Measurements from ENCODE around the gene PRR12. TPM values are rescaled to one million over a fixed set of nuclear protein-coding genes. Genes with fewer than 3 reads are reported as not detected.

PRR12 gene
- total and polyA plus RNA-seq, 5 experiments from 2014 or later: 0.24 to 62.1 (median 0.69) TPM

DNA sequence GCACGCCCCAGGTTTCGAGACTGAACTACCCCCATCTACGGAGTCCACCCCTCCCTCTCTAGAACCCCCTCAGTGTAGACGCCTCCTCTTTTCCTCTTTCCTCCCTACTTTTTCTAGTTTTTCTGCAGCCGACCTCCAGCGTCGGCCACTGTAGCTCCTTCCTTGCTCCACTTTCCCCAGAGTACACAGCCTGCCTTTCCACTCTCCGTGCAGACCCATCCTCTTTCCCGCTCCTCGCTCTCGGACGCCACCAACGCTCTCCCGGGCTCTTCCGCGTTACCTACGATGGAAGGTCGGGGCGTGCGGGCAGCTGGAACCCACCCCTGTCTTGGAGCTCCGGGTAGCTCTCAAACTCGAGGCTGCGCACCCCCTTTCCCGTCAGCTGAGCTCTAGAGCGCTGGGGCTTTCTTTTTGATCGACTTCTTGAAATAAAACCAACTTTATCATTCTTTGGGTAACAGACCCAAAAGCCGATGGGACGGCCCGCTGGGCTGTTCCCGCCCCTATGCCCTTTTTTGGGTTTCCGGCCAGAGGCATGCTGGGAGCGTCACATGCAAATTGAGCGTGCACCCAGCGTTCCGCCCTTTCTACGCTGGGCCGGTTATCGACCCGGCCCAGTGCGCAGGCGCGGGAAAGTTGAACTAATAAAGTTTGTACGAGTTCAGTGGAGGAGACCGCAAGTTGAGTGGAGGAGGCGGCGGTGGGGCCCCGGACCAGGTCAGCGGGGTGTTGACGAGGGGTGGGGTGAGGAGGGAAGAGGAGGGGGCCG lies 74.6 kb downstream of the PRR12 start, which contains the start of the genes BCL2L12 and IRF3:
Gene BCL2L12, plus strand, starts transcription at position 583 of the 769 bp plus-strand sequence. CDS start 760 bp downstream, outside the sequence.
Gene IRF3, minus strand, starts transcription at position 507 of the 769 bp plus-strand sequence. CDS start 1,019 bp downstream, outside the sequence.
- DNase-seq (peak; percentile 99 to 100 (median 99)), ATAC-seq (peak; percentile 81 to 86)
- H3K9me3 Mint-ChIP-seq: no peaks in the 10 kb centered on the region
- peaks cover 23 to 53% (median 42%) of the 10 kb centered on the region in 4 donors for H3K4me1 Mint-ChIP-seq
- peaks cover 0 to 20% (median 8%) of the 10 kb centered on the region in 3 donors for H3K36me3 Mint-ChIP-seq
- no peaks in the 10 kb centered on the region for H3K27me3 Mint-ChIP-seq
- peak within 1 kb of the TSS; percentile 94 to 100 (median 98) for H3K27ac Mint-ChIP-seq
- POLR2A ChIA-PET: interaction anchor here (0.6 to 5.6 kb wide), 14 partner anchors 10 to 672 kb away, joined by 3 to 98 read pairs (median 8); partner anchors contain the start of genes AKT1S1, CD37, GYS1 and NOSIP
- H3K4me3 Mint-ChIP-seq: peak within 1 kb of the TSS; percentile 96 to 100 (median 99)

DNA sequence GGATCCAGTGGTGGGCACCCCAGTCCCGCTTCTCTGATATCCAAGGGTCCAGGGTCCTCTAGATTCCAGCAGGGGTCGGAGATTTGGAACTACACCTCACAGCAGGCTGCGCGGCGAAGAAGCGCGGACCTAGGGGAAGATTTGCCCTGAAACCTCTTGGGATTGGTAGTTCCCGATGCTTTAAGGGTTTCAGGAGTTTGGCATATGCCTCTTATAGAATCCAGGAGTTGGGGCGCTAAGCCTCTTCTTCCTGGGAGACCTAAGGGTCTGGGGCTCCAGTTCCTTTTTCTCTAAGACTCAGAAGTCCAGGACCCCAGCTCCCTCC lies 75.1 kb downstream of the PRR12 start:
- ATAC-seq (peak; percentile 7 to 11), DNase-seq (no peak)
- H3K27ac Mint-ChIP-seq: peak overlapping the region; percentile 94 to 100 (median 98)
- H3K27me3 Mint-ChIP-seq: no peaks in the 10 kb centered on the region
- no peaks in the 10 kb centered on the region for H3K9me3 Mint-ChIP-seq
- H3K36me3 Mint-ChIP-seq: peaks cover 0 to 20% (median 8%) of the 10 kb centered on the region in 3 donors
- peaks cover 23 to 51% (median 42%) of the 10 kb centered on the region in 4 donors for H3K4me1 Mint-ChIP-seq
- POLR2A ChIA-PET: interaction anchor here (1.1 to 5.6 kb wide), 7 partner anchors 10 to 170 kb away, joined by 6 to 98 read pairs (median 24); partner anchors contain the start of genes NOSIP, PRMT1, PRR12 and PRRG2
- peak overlapping the region; percentile 96 to 100 (median 99) for H3K4me3 Mint-ChIP-seq

DNA sequence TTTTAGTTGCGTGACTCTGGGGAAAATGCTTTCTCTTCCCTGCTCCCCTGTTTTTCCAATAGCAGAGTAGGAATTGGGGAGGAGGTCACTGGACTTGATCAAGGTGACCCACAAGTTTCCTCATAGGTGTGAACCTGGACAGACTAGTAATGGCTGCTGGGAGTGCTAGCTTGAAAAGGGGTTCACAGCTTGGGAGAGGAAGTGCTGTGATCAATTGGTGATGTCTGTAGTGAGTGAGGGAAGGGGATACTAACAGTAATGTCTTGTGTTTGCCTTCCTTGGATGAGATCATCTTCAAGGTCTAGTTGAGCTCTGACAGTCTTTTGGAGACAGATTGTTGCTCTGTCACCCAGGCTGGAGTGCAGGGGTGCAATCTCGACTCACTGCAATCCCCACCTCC lies 76.5 kb downstream of the PRR12 start:
- POLR2A ChIA-PET: interaction anchor here (0.5 to 1.3 kb wide), 2 partner anchors 9 to 77 kb away, joined by 3 to 6 read pairs; partner anchors contain the start of gene PRMT1
- peak overlapping the region in 8 of 10 donors; percentile 34 to 100 (median 96) for H3K4me3 Mint-ChIP-seq
- ATAC-seq (no peak), DNase-seq (no peak)
- peak overlapping the region in 8 of 10 donors; percentile 29 to 97 (median 56) for H3K27ac Mint-ChIP-seq
- peaks cover 28 to 49% (median 46%) of the 10 kb centered on the region in 4 donors for H3K4me1 Mint-ChIP-seq
- no peaks in the 10 kb centered on the region for H3K27me3 Mint-ChIP-seq
- H3K9me3 Mint-ChIP-seq: no peaks in the 10 kb centered on the region
- peaks cover 0 to 13% (median 0%) of the 10 kb centered on the region in 3 donors for H3K36me3 Mint-ChIP-seq

DNA sequence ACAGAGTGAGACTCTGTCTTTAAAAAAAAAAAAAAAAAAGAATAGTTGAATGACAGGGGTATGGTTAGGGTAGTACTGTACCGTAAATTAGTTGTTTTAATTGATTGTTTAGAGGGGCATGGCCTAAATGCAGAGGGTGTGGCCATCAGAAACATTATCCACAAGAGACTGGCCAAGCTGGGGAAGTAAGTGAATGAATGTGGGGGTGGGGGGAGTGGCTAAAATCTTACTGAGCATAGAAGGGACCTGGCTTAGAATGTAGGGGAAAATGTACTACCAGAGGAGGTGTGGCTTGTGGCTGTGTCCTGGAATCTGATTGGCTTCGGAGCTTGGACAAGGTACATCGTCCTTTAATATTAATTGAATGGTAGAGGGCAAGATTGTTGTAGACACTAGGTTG lies 78.5 kb downstream of the PRR12 start:
- POLR2A ChIA-PET: interaction anchor here (1.3 to 1.6 kb wide), 2 partner anchors 27 to 29 kb away, joined by 3 read pairs; partner anchors contain the start of genes RRAS and SCAF1
- DNase-seq: no peak
- H3K4me3 Mint-ChIP-seq: peak overlapping the region in 1 of 10 donors; percentile 10

GRCh38 chr19:49672131-49672919 lies 81.3 kb downstream of the PRR12 start:
- ATAC-seq: no peak

More for the DNA sequence above, 78.5 kb downstream of the PRR12 start:
- ATAC-seq: no peak
- H3K36me3 Mint-ChIP-seq: peaks cover 0 to 13% (median 0%) of the 10 kb centered on the region in 3 donors
- peak overlapping the region in 1 of 10 donors; percentile 15 for H3K27ac Mint-ChIP-seq
- H3K27me3 Mint-ChIP-seq: no peaks in the 10 kb centered on the region
- peaks cover 0 to 1% (median 0%) of the 10 kb centered on the region in 9 donors for H3K9me3 Mint-ChIP-seq
- H3K4me1 Mint-ChIP-seq: peaks cover 24 to 35% (median 31%) of the 10 kb centered on the region in 4 donors

More at GRCh38 chr19:49672131-49672919, 81.3 kb downstream of the PRR12 start:
- peaks cover 17 to 28% (median 23%) of the 10 kb centered on the region in 4 donors for H3K4me1 Mint-ChIP-seq
- H3K9me3 Mint-ChIP-seq: peaks cover 0 to 1% (median 0%) of the 10 kb centered on the region in 9 donors
- peak overlapping the region in 3 of 10 donors; percentile 33 to 55 (median 38) for H3K4me3 Mint-ChIP-seq
- peaks cover 0 to 11% (median 0%) of the 10 kb centered on the region in 3 donors for H3K36me3 Mint-ChIP-seq
- peak; percentile 55 to 84 (median 72) for DNase-seq
- H3K27ac Mint-ChIP-seq: peak overlapping the region in 4 of 10 donors; percentile 35 to 80 (median 52)
- H3K27me3 Mint-ChIP-seq: no peaks in the 10 kb centered on the region
- POLR2A ChIA-PET: interaction anchor here (0.6 to 7.5 kb wide), 6 partner anchors 31 to 350 kb away, joined by 3 to 63 read pairs (median 4); partner anchors contain the start of genes RRAS and SCAF1

Other genes with a start within 250 kb of the PRR12 start
- under 1 TPM; 0.21 to 0.49 TPM for gene TEAD2, start 228.8 kb upstream of the PRR12 start, total RNA-seq
- gene TEAD2, start 228.8 kb upstream of the PRR12 start, polyA plus RNA-seq: under 1 TPM in 1 of 3 donors, not detected in 2; 0.07 TPM
- not detected for gene DKKL1, start 227.3 kb upstream of the PRR12 start, total RNA-seq
- gene DKKL1, start 227.3 kb upstream of the PRR12 start, polyA plus RNA-seq: not detected
- under 1 TPM in 1 of 2 experiments, not detected in 1; 0.36 TPM for gene KASH5, start 202.9 kb upstream of the PRR12 start, total RNA-seq
- under 1 TPM in 1 of 3 donors, not detected in 2; 0.22 TPM for gene KASH5, start 202.9 kb upstream of the PRR12 start, polyA plus RNA-seq
- not detected for gene PTH2, start 167.7 kb upstream of the PRR12 start, total RNA-seq
- gene PTH2, start 167.7 kb upstream of the PRR12 start, polyA plus RNA-seq: not detected
- not detected for gene GFY, start 165.8 kb upstream of the PRR12 start, total RNA-seq
- gene GFY, start 165.8 kb upstream of the PRR12 start, polyA plus RNA-seq: not detected
- under 1 TPM; 0.27 to 0.73 TPM for gene SLC17A7, start 149.7 kb upstream of the PRR12 start, total RNA-seq
- not detected for gene SLC17A7, start 149.7 kb upstream of the PRR12 start, polyA plus RNA-seq
- 100 to 1,000 TPM; 157 to 179 TPM for gene PIH1D1, start 139.4 kb upstream of the PRR12 start, total RNA-seq
- gene PIH1D1, start 139.4 kb upstream of the PRR12 start, polyA plus RNA-seq: 10 to 100 TPM; 85.3 to 88.9 (median 86.7) TPM
- 10 to 100 TPM; 44.3 to 44.4 TPM for gene ALDH16A1, start 138.0 kb upstream of the PRR12 start, total RNA-seq
- gene ALDH16A1, start 138.0 kb upstream of the PRR12 start, polyA plus RNA-seq: 10 to 100 TPM; 28.3 to 38.0 (median 30.1) TPM
- gene FLT3LG, start 117.0 kb upstream of the PRR12 start, total RNA-seq: 100 to 1,000 TPM; 106 to 112 TPM
- gene FLT3LG, start 117.0 kb upstream of the PRR12 start, polyA plus RNA-seq: 100 to 1,000 TPM; 108 to 205 (median 166) TPM
- gene RPL13A, start 103.6 kb upstream of the PRR12 start, total RNA-seq: 1,000 to 10,000 TPM; 5,160 to 5,167 TPM
- 1,000 to 10,000 TPM; 3,162 to 3,664 (median 3,630) TPM for gene RPL13A, start 103.6 kb upstream of the PRR12 start, polyA plus RNA-seq
- 1,000 to 10,000 TPM; 3,084 to 3,152 TPM for gene RPS11, start 94.7 kb upstream of the PRR12 start, total RNA-seq
- gene RPS11, start 94.7 kb upstream of the PRR12 start, polyA plus RNA-seq: 1,000 to 10,000 TPM; 2,379 to 2,818 (median 2,600) TPM
- 10 to 100 TPM; 24.3 to 26.0 TPM for gene FCGRT, start 78.5 kb upstream of the PRR12 start, total RNA-seq
- 10 to 100 TPM; 50.3 to 62.9 (median 61.5) TPM for gene FCGRT, start 78.5 kb upstream of the PRR12 start, polyA plus RNA-seq
- gene RCN3, start 63.2 kb upstream of the PRR12 start, total RNA-seq: 1 to 10 TPM; 1.6 to 3.6 TPM
- 1 to 10 TPM; 1.5 to 4.5 (median 2.8) TPM for gene RCN3, start 63.2 kb upstream of the PRR12 start, polyA plus RNA-seq
- 100 to 1,000 TPM; 162 to 173 TPM for gene NOSIP, start 10.6 kb upstream of the PRR12 start, total RNA-seq
- 100 to 1,000 TPM; 662 to 854 (median 844) TPM for gene NOSIP, start 10.6 kb upstream of the PRR12 start, polyA plus RNA-seq
- 1 to 10 TPM; 1.9 to 2.4 TPM for gene PRRG2, start 9.9 kb upstream of the PRR12 start, total RNA-seq
- gene PRRG2, start 9.9 kb upstream of the PRR12 start, polyA plus RNA-seq: under 1 TPM; 0.28 to 0.34 (median 0.32) TPM
- gene RRAS, start 49.0 kb downstream of the PRR12 start, total RNA-seq: 10 to 100 TPM; 10.4 to 12.7 TPM
- 10 to 100 TPM; 21.8 to 30.2 (median 28.4) TPM for gene RRAS, start 49.0 kb downstream of the PRR12 start, polyA plus RNA-seq
- 10 to 100 TPM; 51.0 to 62.3 TPM for gene SCAF1, start 51.0 kb downstream of the PRR12 start, total RNA-seq
- gene SCAF1, start 51.0 kb downstream of the PRR12 start, polyA plus RNA-seq: 1 to 10 TPM; 1.1 to 2.5 (median 1.2) TPM
- gene IRF3, start 74.7 kb downstream of the PRR12 start, total RNA-seq: 100 to 1,000 TPM; 279 to 303 TPM
- 10 to 100 TPM; 54.6 to 76.1 (median 65.1) TPM for gene IRF3, start 74.7 kb downstream of the PRR12 start, polyA plus RNA-seq
- gene BCL2L12, start 74.8 kb downstream of the PRR12 start, total RNA-seq: 10 to 100 TPM; 22.5 to 24.0 TPM
- gene BCL2L12, start 74.8 kb downstream of the PRR12 start, polyA plus RNA-seq: 10 to 100 TPM; 19.3 to 20.6 (median 19.6) TPM
- 100 to 1,000 TPM in 1 of 2 experiments, 10 to 100 TPM in 1; 97.4 to 100 TPM for gene PRMT1, start 86.1 kb downstream of the PRR12 start, total RNA-seq
- gene PRMT1, start 86.1 kb downstream of the PRR12 start, polyA plus RNA-seq: 100 to 1,000 TPM; 150 to 162 (median 158) TPM
- gene ADM5, start 98.4 kb downstream of the PRR12 start, total RNA-seq: 1 to 10 TPM; 3.5 to 5.1 TPM
- gene ADM5, start 98.4 kb downstream of the PRR12 start, polyA plus RNA-seq: under 1 TPM in 2 of 3 donors, not detected in 1; 0.14 to 0.53 TPM
- gene CPT1C, start 99.9 kb downstream of the PRR12 start, total RNA-seq: 1 to 10 TPM; 2.3 to 2.7 TPM
- under 1 TPM; 0.19 to 0.54 (median 0.40) TPM for gene CPT1C, start 99.9 kb downstream of the PRR12 start, polyA plus RNA-seq
- gene TSKS, start 172.1 kb downstream of the PRR12 start, total RNA-seq: 1 to 10 TPM; 3.5 to 4.8 TPM
- gene TSKS, start 172.1 kb downstream of the PRR12 start, polyA plus RNA-seq: 1 to 10 TPM in 1 of 3 donors, under 1 TPM in 2; 0.17 to 1.2 (median 0.40) TPM
- gene AP2A1, start 175.8 kb downstream of the PRR12 start, total RNA-seq: 10 to 100 TPM; 56.1 to 57.8 TPM
- 1 to 10 TPM; 4.5 to 6.5 (median 4.9) TPM for gene AP2A1, start 175.8 kb downstream of the PRR12 start, polyA plus RNA-seq
- gene FUZ, start 222.1 kb downstream of the PRR12 start, total RNA-seq: 10 to 100 TPM; 23.0 to 28.8 TPM
- 1 to 10 TPM; 5.4 to 7.5 (median 7.0) TPM for gene FUZ, start 222.1 kb downstream of the PRR12 start, polyA plus RNA-seq
- gene MED25, start 227.1 kb downstream of the PRR12 start, total RNA-seq: 10 to 100 TPM; 39.8 to 43.2 TPM
- gene MED25, start 227.1 kb downstream of the PRR12 start, polyA plus RNA-seq: 10 to 100 TPM in 2 of 3 donors, 1 to 10 TPM in 1; 7.5 to 19.2 (median 13.1) TPM

Data from naive thymus-derived CD8-positive, alpha-beta T cell (primary cell).